GM13977 (cell line): ENCODE measurements around the gene OR1B1.

Experiments
- DNase-seq: peaks from one replicate; pipeline ENCODE4 v3.0.0; 2012; ENCODE audit warnings: low spot score
- in situ Hi-C: fragments of 300-500 bp; cut with MboI; formaldehyde crosslinking; loops from one replicate; pipeline ENCODE4 v1.12.0; 2022; ENCODE audit warnings: low sequenced_read_pairs, low pct_unique_long_range_greater_than_20kb, mixed read lengths, inconsistent platforms; ENCODE audit not compliant: unreplicated experiment
- TF ChIP-seq, protein P1 (sequence below): IDR thresholded peaks from 2 replicates; pipeline ENCODE4 v1.5.1; 2012; ENCODE audit warnings: mild to moderate bottlenecking, control low read depth; ENCODE audit not compliant: insufficient read depth; ENCODE audit errors: extremely low read depth, missing control alignments

The OR1B1 gene

DNA sequence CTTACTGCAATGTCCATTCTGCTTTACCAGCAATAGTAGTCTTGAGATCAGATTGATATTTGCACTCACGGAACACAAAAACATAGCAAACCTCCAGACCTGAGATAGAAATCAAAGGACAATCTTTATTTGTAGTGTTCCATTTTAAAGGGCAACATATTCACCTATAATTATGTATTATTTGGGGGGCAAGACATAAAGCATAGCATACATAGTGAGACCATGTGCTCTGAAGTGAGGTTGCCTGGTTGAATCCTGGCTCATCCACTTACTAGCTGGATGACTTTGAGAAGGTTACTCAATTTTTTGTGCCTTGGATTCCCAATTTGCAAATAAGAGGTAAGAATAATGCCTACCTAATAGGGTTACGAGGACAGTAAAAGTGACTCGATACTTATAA is at the start of gene OR1B1:
TSS of gene OR1B1 (minus strand) at position 101 of the 400 bp plus-strand sequence.
- TF ChIP-seq, protein P1, sequence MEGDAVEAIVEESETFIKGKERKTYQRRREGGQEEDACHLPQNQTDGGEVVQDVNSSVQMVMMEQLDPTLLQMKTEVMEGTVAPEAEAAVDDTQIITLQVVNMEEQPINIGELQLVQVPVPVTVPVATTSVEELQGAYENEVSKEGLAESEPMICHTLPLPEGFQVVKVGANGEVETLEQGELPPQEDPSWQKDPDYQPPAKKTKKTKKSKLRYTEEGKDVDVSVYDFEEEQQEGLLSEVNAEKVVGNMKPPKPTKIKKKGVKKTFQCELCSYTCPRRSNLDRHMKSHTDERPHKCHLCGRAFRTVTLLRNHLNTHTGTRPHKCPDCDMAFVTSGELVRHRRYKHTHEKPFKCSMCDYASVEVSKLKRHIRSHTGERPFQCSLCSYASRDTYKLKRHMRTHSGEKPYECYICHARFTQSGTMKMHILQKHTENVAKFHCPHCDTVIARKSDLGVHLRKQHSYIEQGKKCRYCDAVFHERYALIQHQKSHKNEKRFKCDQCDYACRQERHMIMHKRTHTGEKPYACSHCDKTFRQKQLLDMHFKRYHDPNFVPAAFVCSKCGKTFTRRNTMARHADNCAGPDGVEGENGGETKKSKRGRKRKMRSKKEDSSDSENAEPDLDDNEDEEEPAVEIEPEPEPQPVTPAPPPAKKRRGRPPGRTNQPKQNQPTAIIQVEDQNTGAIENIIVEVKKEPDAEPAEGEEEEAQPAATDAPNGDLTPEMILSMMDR = no peak
- in situ Hi-C loops = no loop called here
- DNase-seq = no peak

DNA sequence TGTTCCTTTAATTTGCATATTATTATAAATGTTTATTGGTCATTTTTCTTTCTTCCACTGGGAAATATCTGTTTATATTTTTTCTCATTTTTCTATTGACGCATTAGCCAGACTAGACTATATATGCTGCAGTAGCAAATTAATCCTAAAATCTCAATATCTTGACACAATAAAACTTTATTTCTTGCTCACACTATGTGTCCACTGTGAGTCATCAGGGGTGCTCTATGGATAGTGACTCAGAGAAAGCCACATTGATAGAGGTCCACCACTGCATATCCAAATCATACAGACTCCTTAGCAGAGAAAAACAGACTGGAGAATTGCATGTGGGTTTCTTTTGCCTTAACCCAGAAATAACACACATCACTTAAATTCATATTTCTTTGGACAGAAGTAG is 38.3 kb upstream of the OR1B1 start:
- in situ Hi-C loops = no loop called here
- TF ChIP-seq, protein P1 = no peak
- no peak for DNase-seq

DNA sequence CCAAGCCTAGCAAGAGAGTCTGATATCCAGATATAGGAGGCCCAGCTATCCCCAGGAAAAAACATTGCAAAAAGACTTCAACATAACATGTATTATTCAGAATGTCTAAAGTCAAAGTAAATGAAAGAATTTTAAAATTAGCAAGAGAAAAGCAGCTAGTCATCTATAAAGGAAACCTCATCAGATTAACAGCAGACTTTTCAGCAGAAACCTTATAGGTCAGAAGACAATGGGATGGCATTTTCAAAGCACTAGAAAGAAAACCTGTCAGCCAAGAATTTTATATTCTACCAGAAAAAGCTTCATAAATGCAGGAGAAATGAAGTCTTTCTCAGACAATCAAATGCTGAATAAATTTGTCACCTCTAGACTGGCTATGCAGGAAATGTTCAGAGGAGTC is 27.4 kb upstream of the OR1B1 start:
- no peak for DNase-seq
- TF ChIP-seq, protein P1 = no peak
- in situ Hi-C loops = no loop called here

DNA sequence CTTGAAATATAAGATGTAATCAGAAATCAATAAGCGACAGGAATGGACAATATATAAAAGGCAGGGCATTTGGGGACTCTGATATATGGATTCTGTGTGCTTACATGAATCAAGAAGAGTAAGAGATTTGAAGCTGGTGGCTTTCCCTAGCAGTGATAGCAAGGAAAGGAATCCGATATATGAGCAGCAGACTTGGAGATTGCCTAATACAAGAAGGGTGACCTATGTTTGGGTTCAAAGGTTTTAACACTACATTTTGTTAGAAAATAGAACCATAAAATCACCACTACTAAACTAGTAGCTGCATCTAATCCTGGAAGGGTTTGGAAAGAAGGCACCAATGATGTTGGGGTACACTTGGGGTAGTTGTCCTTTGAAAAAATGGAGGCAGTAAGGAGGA is 15.1 kb upstream of the OR1B1 start:
- in situ Hi-C loops = no loop called here
- no peak for DNase-seq

DNA sequence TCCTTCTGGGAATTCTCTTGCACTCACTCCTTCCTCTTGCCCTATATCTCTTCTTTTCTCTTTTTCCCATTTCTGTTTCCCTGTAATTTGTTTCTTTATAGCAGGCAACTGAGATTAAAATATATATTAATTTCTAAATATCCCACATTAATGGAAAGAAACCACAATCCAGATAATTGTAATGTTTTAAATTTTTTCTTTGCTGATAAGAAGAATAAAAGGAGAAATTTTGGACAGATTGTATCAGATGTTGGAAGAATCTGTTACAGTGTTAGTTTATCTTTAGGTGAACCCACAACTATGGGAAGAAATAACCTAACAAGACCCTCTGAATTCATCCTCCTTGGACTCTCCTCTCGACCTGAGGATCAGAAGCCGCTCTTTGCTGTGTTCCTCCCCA is 4.0 kb upstream of the OR1B1 start, which contains the start of gene OR1L1:
TSS of gene OR1L1 (plus strand) at position 301 of the 400 bp plus-strand sequence. CDS start at position 301, 0 bp downstream.
- in situ Hi-C loops = no loop called here
- TF ChIP-seq, protein P1 = no peak
- no peak for DNase-seq

More for the DNA sequence above, 15.1 kb upstream of the OR1B1 start:
- TF ChIP-seq, protein P1 = no peak

DNA sequence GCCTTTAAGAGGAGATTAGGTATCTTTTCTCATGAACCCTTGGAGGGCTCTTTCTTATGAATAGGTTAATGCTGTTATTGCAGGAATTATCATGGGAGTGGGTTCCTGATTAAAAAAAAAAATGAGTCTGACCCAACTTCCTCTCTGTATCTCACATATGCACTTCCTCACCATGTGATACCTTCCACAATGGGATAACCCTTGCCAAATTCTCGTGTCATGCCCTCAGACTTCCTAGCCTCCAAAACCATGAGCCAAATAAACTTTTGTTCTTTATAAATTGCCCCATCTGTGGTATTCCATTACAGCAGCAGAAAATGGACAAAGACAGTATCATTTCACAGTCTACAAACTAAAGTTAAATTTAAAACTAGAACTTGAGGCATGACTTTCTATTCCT is 1.0 kb downstream of the OR1B1 start:
- TF ChIP-seq, protein P1 = no peak
- no peak for DNase-seq
- in situ Hi-C loops = no loop called here

DNA sequence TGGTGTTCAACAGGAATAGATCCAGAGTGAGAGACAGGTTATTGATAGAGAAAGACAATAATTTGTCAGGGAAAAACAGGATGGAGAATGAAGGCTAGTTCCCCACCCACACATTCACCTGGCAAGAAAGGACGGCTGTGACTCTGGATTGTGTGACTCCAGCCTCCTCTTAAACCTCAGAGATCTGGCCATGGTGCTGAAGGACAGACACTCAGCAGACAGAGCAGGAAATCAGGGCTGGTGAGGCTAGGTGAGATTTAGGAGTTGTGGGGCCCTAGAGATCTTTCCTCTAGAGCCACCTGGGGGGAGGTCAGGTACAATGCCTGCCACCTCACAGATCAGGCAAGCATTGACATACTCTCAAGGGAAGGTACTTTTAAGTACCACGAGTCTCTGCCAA is 15.2 kb downstream of the OR1B1 start:
- TF ChIP-seq, protein P1 = no peak
- in situ Hi-C loops = no loop called here
- no peak for DNase-seq
